GM12878 (cell line): ENCODE results near the gene HOXC5.

ENCODE experiments used
- BHLHE40 ChIP-seq, 2 experiments: fragments of 450-650 bp in 1 of 2; IDR thresholded peaks; 2 replicates each; pipeline ENCODE4 v1.6.1; 2011 to 2017; ENCODE audit warnings: low read depth in 2 of 2, borderline replicate concordance in 1 of 2, improper control_type of control experiment in 1 of 2, low read length in 1 of 2, mild to moderate bottlenecking in 1 of 2
- CTCF ChIP-seq, 3 experiments: IDR thresholded peaks in 2 of 3; conservative IDR thresholded peaks in 1 of 3; 2 replicates each; pipeline ENCODE4 v1.5.1; 2011; ENCODE audit warnings: low read depth in 3 of 3, low read length in 3 of 3, mild to moderate bottlenecking in 3 of 3, control low read depth in 2 of 3, moderate library complexity in 2 of 3, inconsistent platforms in 1 of 3, mixed read lengths in 1 of 3; ENCODE audit not compliant: control insufficient read depth in 2 of 3, insufficient read depth in 1 of 3; ENCODE audit errors: extremely low read depth in 1 of 3
- EP300 ChIP-seq, 2 experiments: fragments of 150-350 bp in 1 of 2; IDR thresholded peaks; 2 replicates each; pipeline ENCODE4 v1.6.1; 2011 to 2012; ENCODE audit warnings: low read depth in 2 of 2, low read length in 2 of 2, borderline replicate concordance in 1 of 2, improper control_type of control experiment in 1 of 2, inconsistent platforms in 1 of 2; ENCODE audit not compliant: control insufficient read depth in 1 of 2
- ESRRA ChIP-seq: IDR thresholded peaks from 2 replicates; pipeline ENCODE4 v1.6.1; 2012; ENCODE audit warnings: mild to moderate bottlenecking, low read length, improper control_type of control experiment
- MXI1 ChIP-seq: fragments of 150-350 bp; IDR thresholded peaks from 2 replicates; pipeline ENCODE4 v1.6.1; 2011; ENCODE audit warnings: low read depth, mild to moderate bottlenecking, inconsistent platforms, low read length, improper control_type of control experiment
- MYC ChIP-seq: IDR thresholded peaks from 2 replicates; pipeline ENCODE4 v1.6.1; 2011; ENCODE audit warnings: mild to moderate bottlenecking, low read length, moderate library complexity, inconsistent platforms; ENCODE audit not compliant: insufficient read depth, insufficient replicate concordance, insufficient read length, severe bottlenecking
- POLR2A ChIP-seq: IDR thresholded peaks from 2 replicates; pipeline ENCODE4 v1.6.1; 2011; ENCODE audit warnings: low read depth, mild to moderate bottlenecking, low read length
- RAD51 ChIP-seq: fragments of 450-650 bp; IDR thresholded peaks from 2 replicates; pipeline ENCODE4 v1.6.1; 2016; ENCODE audit warnings: moderate library complexity, mild to moderate bottlenecking, inconsistent platforms
- SKIL ChIP-seq: fragments of 450-650 bp; IDR thresholded peaks from 2 replicates; pipeline ENCODE4 v1.6.1; 2017; ENCODE audit warnings: mild to moderate bottlenecking, low read depth, inconsistent platforms; ENCODE audit not compliant: poor library complexity, severe bottlenecking
- SMARCA5 ChIP-seq: fragments of 450-650 bp; IDR thresholded peaks from 2 replicates; pipeline ENCODE4 v1.6.1; 2017; ENCODE audit warnings: mild to moderate bottlenecking
- SREBF2 ChIP-seq: IDR thresholded peaks from 2 replicates; pipeline ENCODE4 v1.6.1; 2012; ENCODE audit warnings: mild to moderate bottlenecking, low read length

- no peak for TF ChIP-seq RAD51
- TF ChIP-seq MYC, result no peak
- no peak for TF ChIP-seq SKIL
- no peak for TF ChIP-seq SREBF2
- TF ChIP-seq MXI1, result no peak
- no peak for TF ChIP-seq POLR2A
- no peak for TF ChIP-seq ESRRA
- no peak for TF ChIP-seq BHLHE40 (IDR thresholded peaks at IDR 0.05; ENCODE audit: borderline replicate concordance in 1 of 2, low read depth in 2 of 2, low read length in 1 of 2)
- TF ChIP-seq CTCF (IDR thresholded peaks at IDR 0.05 in 2 of 3, conservative IDR thresholded peaks at IDR 0.05 in 1 of 3; ENCODE audit: control insufficient read depth in 2 of 3, extremely low read depth in 1 of 3, insufficient read depth in 1 of 3, low read depth in 3 of 3, low read length in 3 of 3), result no peak
- TF ChIP-seq EP300 (IDR thresholded peaks at IDR 0.05; ENCODE audit: borderline replicate concordance in 1 of 2, control insufficient read depth in 1 of 2, low read depth in 2 of 2, low read length in 2 of 2), result no peak
- no peak for TF ChIP-seq SMARCA5
Measured at GRCh38 chr12:54055552-54055951, 22.7 kb downstream of the HOXC5 start.
